Lower leg skin (tissue), 3 donors: ENCODE results near the gene ILK.

Experiments used
- POLR2A ChIP-seq, 2 donors: fragments of 450-650 bp; IDR thresholded peaks; one replicate each; pipeline ENCODE4 v1.6.1; 2016 to 2017; ENCODE audit warnings: antibody characterized with exemption in 2 of 2, mild to moderate bottlenecking in 1 of 2, moderate library complexity in 1 of 2
- TF ChIP-seq, protein P1 (sequence below), 3 donors: fragments of 450-650 bp; IDR thresholded peaks; one replicate each; pipeline ENCODE4 v1.5.1; 2016; ENCODE audit warnings: antibody characterized with exemption in 3 of 3, mild to moderate bottlenecking in 3 of 3, moderate library complexity in 2 of 3

- TF ChIP-seq, protein P1, sequence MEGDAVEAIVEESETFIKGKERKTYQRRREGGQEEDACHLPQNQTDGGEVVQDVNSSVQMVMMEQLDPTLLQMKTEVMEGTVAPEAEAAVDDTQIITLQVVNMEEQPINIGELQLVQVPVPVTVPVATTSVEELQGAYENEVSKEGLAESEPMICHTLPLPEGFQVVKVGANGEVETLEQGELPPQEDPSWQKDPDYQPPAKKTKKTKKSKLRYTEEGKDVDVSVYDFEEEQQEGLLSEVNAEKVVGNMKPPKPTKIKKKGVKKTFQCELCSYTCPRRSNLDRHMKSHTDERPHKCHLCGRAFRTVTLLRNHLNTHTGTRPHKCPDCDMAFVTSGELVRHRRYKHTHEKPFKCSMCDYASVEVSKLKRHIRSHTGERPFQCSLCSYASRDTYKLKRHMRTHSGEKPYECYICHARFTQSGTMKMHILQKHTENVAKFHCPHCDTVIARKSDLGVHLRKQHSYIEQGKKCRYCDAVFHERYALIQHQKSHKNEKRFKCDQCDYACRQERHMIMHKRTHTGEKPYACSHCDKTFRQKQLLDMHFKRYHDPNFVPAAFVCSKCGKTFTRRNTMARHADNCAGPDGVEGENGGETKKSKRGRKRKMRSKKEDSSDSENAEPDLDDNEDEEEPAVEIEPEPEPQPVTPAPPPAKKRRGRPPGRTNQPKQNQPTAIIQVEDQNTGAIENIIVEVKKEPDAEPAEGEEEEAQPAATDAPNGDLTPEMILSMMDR (IDR thresholded peaks at IDR 0.05), result no peak
- TF ChIP-seq POLR2A (IDR thresholded peaks at IDR 0.05), result no peak
These were observed 25.0 kb downstream of the ILK start for GRCh38 chr11:6628526-6628925.
